Measurements from ENCODE around the gene GIMAP8.
"Not testable (repeated sequence)": the region's sequence is repeated elsewhere in the genome, so short reads cannot be mapped to it uniquely, and the experiment has no call there.

GIMAP8 gene

GRCh38 chr7:150471886-150472285 is 21.5 kb downstream of the GIMAP8 start:
- no peak for DNase-seq

- no peak for DNase-seq
Observed at GRCh38 chr7:150473902-150474301, 23.5 kb downstream of the GIMAP8 start.

GRCh38 chr7:150476285-150476684 is 25.9 kb downstream of the GIMAP8 start:
- no peak for DNase-seq

- DNase-seq = no peak
Observed at GRCh38 chr7:150476819-150477631, 26.6 kb downstream of the GIMAP8 start.

- DNase-seq = peak; percentile 19
Observed at GRCh38 chr7:150479023-150479716, 28.7 kb downstream of the GIMAP8 start.

GRCh38 chr7:150481186-150481920 is 30.9 kb downstream of the GIMAP8 start:
- no peak for DNase-seq

GRCh38 chr7:150481922-150482321 is 31.5 kb downstream of the GIMAP8 start:
- DNase-seq = no peak

- not testable (repeated sequence) for DNase-seq
Observed at GRCh38 chr7:150483514-150483913, 33.1 kb downstream of the GIMAP8 start.

GRCh38 chr7:150484071-150484470 is 33.6 kb downstream of the GIMAP8 start:
- DNase-seq = not testable (repeated sequence)

GRCh38 chr7:150487625-150488024 is 37.2 kb downstream of the GIMAP8 start:
- no peak for DNase-seq

GRCh38 chr7:150489782-150490181 is 39.4 kb downstream of the GIMAP8 start:
- DNase-seq = no peak

- not testable (repeated sequence) for DNase-seq
Observed at GRCh38 chr7:150493442-150493841, 43.0 kb downstream of the GIMAP8 start.

- no peak for DNase-seq
Observed at GRCh38 chr7:150502519-150502918, 52.1 kb downstream of the GIMAP8 start.

GRCh38 chr7:150503155-150503554 is 52.7 kb downstream of the GIMAP8 start:
- no peak for DNase-seq

GRCh38 chr7:150503581-150503980 is 53.2 kb downstream of the GIMAP8 start:
- DNase-seq = no peak

- no peak for DNase-seq
Observed at GRCh38 chr7:150507947-150508602, 57.6 kb downstream of the GIMAP8 start.

GRCh38 chr7:150511048-150511447 is 60.6 kb downstream of the GIMAP8 start:
- no peak for DNase-seq

- DNase-seq = no peak
Observed at GRCh38 chr7:150513758-150514157, 63.3 kb downstream of the GIMAP8 start.

- no peak for DNase-seq
Observed at GRCh38 chr7:150514748-150515222, 64.4 kb downstream of the GIMAP8 start, which contains the start of gene GIMAP7. Gene GIMAP7 (plus strand): TSS chr7:150514872. CDS start chr7:150519975, 5,103 bp downstream.

GRCh38 chr7:150515248-150516147 is 65.1 kb downstream of the GIMAP8 start:
- no peak for DNase-seq

- no peak for DNase-seq
Observed at GRCh38 chr7:150516956-150517745, 66.7 kb downstream of the GIMAP8 start.
